OCI-LY1 (cell line): ENCODE data around the gene RPGRIP1.

Experiments
- CTCF ChIP-seq: fragments of 200-600 bp; sonication (generic), shearing (Covaris generic); IDR thresholded peaks from 2 replicates; pipeline ENCODE4 v1.5.1; 2017; ENCODE audit warnings: mild to moderate bottlenecking, antibody characterized with exemption, low read length, moderate library complexity, mixed read lengths
- EZH2 ChIP-seq: fragments of 200-600 bp; sonication (generic), shearing (Covaris generic); IDR thresholded peaks from 2 replicates; pipeline ENCODE4 v1.8.0; 2017; ENCODE audit warnings: borderline replicate concordance, mixed run types, mild to moderate bottlenecking, antibody characterized with exemption, low read length, moderate library complexity, mixed read lengths

GRCh38 chr14:21298358-21298757 is 18.5 kb downstream of the RPGRIP1 start:
- TF ChIP-seq CTCF (no peak), EZH2 (no peak)
